Activated CD8-positive, alpha-beta T cell treated with anti-CD3 and anti-CD28 coated beads for 36 hours (primary cell): ENCODE results near the gene DPYD. TPM values are rescaled to one million over a fixed set of nuclear protein-coding genes. Genes with fewer than 3 reads are reported as not detected.

Experiments used
- ATAC-seq: fragments of 200-7000 bp; cut with Tn5 transposase; one replicate; pipeline ENCODE4 v1.10.0; 2021; ENCODE audit warnings: mild to moderate bottlenecking, moderate library complexity
- CTCF ChIA-PET: fragments of 350-600 bp; sonication (Branson Sonifier 250); formaldehyde crosslinking; loops from one replicate; lab custom pipeline; 2021; ENCODE audit warnings: antibody characterized with exemption; lab: Charles Lee
- POLR2A ChIA-PET: fragments of 350-600 bp; sonication (Branson Sonifier 250); formaldehyde crosslinking; loops from one replicate; lab custom pipeline; 2021; ENCODE audit warnings: antibody characterized with exemption; lab: Charles Lee
- DNase-seq: peaks from one replicate; pipeline ENCODE4 v3.0.0-alpha.2; 2020
- H3K27ac Mint-ChIP-seq: one replicate; pipeline ENCODE4 v1.8.0; 2021; ENCODE audit warnings: mild to moderate bottlenecking, mixed read lengths
- H3K27me3 Mint-ChIP-seq: one replicate; pipeline ENCODE4 v1.8.0; 2021; ENCODE audit warnings: mixed read lengths
- H3K36me3 Mint-ChIP-seq: one replicate; pipeline ENCODE4 v1.8.0; 2021; ENCODE audit warnings: low read depth, mixed read lengths
- H3K4me1 Mint-ChIP-seq: one replicate; pipeline ENCODE4 v1.8.0; 2021; ENCODE audit warnings: low read depth, mixed read lengths
- H3K4me3 Mint-ChIP-seq: one replicate; pipeline ENCODE4 v1.8.0; 2021; ENCODE audit warnings: mild to moderate bottlenecking, moderate library complexity, mixed read lengths
- H3K9me3 Mint-ChIP-seq: one replicate; pipeline ENCODE4 v1.8.0; 2021; ENCODE audit warnings: mixed read lengths
- intact Hi-C: fragments of 100-400 bp; cut with micrococcal nuclease; formaldehyde crosslinking; loops from one replicate; pipeline ENCODE4 v1.10.0; 2022
- total RNA-seq, 2 experiments: library from RNA; stranded (reverse); gene quantifications; one replicate each; pipeline ENCODE4 v1.2.3, GENCODE V29; 2021
- TF ChIP-seq, protein P1 (sequence below): fragments of 200-600 bp; IDR thresholded peaks from one replicate; pipeline ENCODE4 v1.8.0; 2022; ENCODE audit warnings: antibody characterized with exemption, mild to moderate bottlenecking

Gene DPYD
- total RNA-seq, 2 experiments from 2014 or later, result 10.7 to 10.8 TPM

DNA sequence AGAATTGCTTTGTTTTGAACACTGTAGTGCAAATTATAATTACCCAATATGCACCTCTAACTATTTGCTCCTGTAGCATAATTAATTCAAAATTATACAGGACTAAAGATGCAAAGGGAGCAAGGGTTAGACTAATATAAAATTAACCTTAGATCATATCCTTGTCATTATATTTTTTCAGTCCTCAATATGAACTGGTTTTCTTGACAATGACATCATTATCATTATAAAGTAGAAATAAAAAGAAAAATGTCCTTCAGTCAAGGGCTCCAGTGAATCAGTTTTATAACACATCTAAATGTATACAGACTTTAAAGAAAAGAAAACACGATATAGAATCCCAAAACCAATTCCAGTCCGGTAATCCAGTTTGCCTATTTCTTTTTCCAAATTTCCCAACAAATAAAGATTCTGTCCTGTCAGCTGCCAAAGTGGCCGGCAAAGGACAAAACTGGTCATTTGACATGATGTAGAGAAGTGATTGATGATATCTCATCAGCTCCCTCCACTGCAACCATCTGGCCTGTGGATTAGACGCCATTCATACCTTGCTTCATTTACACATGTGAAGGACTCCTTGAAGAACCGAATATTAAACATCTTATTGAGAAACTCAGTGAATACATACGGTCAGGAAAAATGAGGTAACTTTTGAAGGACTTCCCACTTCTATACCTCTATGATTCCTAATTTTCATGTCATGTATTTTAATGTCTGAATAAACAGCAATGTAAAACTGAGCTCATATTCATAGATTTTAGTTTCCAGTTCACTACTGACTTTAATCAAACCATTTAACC, 15.5 kb downstream of the DPYD start:
- ChIA-PET CTCF (interaction anchor here (1.8 kb wide), 1 partner anchor 14 kb away, joined by 6 read pairs; no protein-coding TSS in a partner anchor), POLR2A (interaction anchor here (1.0 kb wide), 1 partner anchor 24 kb away, joined by 3 read pairs; no protein-coding TSS in a partner anchor)
- H3K27ac Mint-ChIP-seq, result no peak overlapping the region
- no peak for ATAC-seq
- intact Hi-C loops, result no loop called here
- TF ChIP-seq, protein P1, sequence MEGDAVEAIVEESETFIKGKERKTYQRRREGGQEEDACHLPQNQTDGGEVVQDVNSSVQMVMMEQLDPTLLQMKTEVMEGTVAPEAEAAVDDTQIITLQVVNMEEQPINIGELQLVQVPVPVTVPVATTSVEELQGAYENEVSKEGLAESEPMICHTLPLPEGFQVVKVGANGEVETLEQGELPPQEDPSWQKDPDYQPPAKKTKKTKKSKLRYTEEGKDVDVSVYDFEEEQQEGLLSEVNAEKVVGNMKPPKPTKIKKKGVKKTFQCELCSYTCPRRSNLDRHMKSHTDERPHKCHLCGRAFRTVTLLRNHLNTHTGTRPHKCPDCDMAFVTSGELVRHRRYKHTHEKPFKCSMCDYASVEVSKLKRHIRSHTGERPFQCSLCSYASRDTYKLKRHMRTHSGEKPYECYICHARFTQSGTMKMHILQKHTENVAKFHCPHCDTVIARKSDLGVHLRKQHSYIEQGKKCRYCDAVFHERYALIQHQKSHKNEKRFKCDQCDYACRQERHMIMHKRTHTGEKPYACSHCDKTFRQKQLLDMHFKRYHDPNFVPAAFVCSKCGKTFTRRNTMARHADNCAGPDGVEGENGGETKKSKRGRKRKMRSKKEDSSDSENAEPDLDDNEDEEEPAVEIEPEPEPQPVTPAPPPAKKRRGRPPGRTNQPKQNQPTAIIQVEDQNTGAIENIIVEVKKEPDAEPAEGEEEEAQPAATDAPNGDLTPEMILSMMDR, result no peak
- no peaks in the 10 kb centered on the region for H3K36me3 Mint-ChIP-seq
- H3K27me3 Mint-ChIP-seq, result no peaks in the 10 kb centered on the region
- H3K9me3 Mint-ChIP-seq, result no peaks in the 10 kb centered on the region
- H3K4me3 Mint-ChIP-seq, result no peak overlapping the region
- peaks cover 47% of the 10 kb centered on the region for H3K4me1 Mint-ChIP-seq
- no peak for DNase-seq

GRCh38 chr1:97904534-97904933, 16.3 kb downstream of the DPYD start:
- intact Hi-C loops, result no loop called here
- POLR2A ChIA-PET, result no interaction called here
- H3K27me3 Mint-ChIP-seq, result no peaks in the 10 kb centered on the region

GRCh38 chr1:97903626-97904025, 17.2 kb downstream of the DPYD start:
- CTCF ChIA-PET, result interaction anchor here (1.2 to 1.8 kb wide), 2 partner anchors 15 to 16 kb away, joined by 3 to 6 read pairs; no protein-coding TSS in a partner anchor
- no peaks in the 10 kb centered on the region for H3K27me3 Mint-ChIP-seq

More at GRCh38 chr1:97904534-97904933, 16.3 kb downstream of the DPYD start:
- CTCF ChIA-PET, result interaction anchor here (1.8 kb wide), 1 partner anchor 15 kb away, joined by 6 read pairs; no protein-coding TSS in a partner anchor
- H3K9me3 Mint-ChIP-seq, result no peaks in the 10 kb centered on the region
- ATAC-seq, result no peak
- TF ChIP-seq, protein P1, result no peak
- H3K4me3 Mint-ChIP-seq, result no peak overlapping the region
- peaks cover 6% of the 10 kb centered on the region for H3K36me3 Mint-ChIP-seq
- no peak overlapping the region for H3K27ac Mint-ChIP-seq
- no peak for DNase-seq
- peaks cover 46% of the 10 kb centered on the region for H3K4me1 Mint-ChIP-seq

DNA sequence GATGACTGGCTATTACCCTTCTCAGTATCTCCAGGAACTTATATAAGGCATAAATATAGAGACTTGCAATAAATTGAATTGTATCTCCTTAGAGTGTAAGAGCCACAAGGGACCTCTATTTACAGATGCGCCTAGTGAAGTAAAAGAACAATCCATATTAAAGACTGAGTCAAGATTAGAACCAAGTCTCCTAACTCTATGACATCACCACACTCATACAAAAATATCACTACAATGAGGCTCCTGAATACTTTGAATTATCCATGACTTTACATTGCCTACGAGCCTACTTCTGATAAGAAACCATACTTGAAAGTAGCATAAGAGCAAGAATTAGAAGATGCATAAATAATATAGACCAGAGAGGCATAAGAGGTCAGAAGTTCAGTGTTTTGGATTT, 18.8 kb downstream of the DPYD start:
- intact Hi-C loops, result no loop called here
- H3K4me1 Mint-ChIP-seq, result peaks cover 51% of the 10 kb centered on the region
- H3K4me3 Mint-ChIP-seq, result no peak overlapping the region
- ChIA-PET POLR2A (no interaction called here), CTCF (no interaction called here)
- TF ChIP-seq, protein P1, result no peak
- H3K27ac Mint-ChIP-seq, result peak overlapping the region; percentile 5
- no peaks in the 10 kb centered on the region for H3K27me3 Mint-ChIP-seq
- ATAC-seq (no peak), DNase-seq (no peak)
- H3K9me3 Mint-ChIP-seq, result peaks cover 18% of the 10 kb centered on the region
- H3K36me3 Mint-ChIP-seq, result peaks cover 15% of the 10 kb centered on the region

More at GRCh38 chr1:97903626-97904025, 17.2 kb downstream of the DPYD start:
- Mint-ChIP-seq H3K4me3 (no peak overlapping the region), H3K36me3 (peaks cover 14% of the 10 kb centered on the region), H3K4me1 (peaks cover 46% of the 10 kb centered on the region), H3K27ac (no peak overlapping the region), H3K9me3 (peaks cover 6% of the 10 kb centered on the region)
- POLR2A ChIA-PET, result interaction anchor here (1.2 kb wide), 1 partner anchor 17 kb away, joined by 3 read pairs; the partner anchor contains the start of gene DPYD
- TF ChIP-seq, protein P1, result no peak
- ATAC-seq (no peak), DNase-seq (no peak)
- intact Hi-C loops, result no loop called here
